Forelimb muscle (tissue), 1 donor: ENCODE data around the gene AKT1S1. TPM values are rescaled to one million over a fixed set of nuclear protein-coding genes. Genes with fewer than 3 reads are reported as not detected.

Source experiments
- DNase-seq: peaks from one replicate; pipeline ENCODE4 v3.0.0-alpha.2; 2013; ENCODE audit warnings: low read depth
- polyA plus RNA-seq: library from polyadenylated mRNA; unstranded; fragments of 120-200 nt; gene quantifications from one replicate; pipeline ENCODE4 v1.2.1, GENCODE V29; 2013; ENCODE audit not compliant: insufficient read length

Gene AKT1S1
- polyA plus RNA-seq, 1 donor, result 36.8 TPM

GRCh38 chr19:49883094-49883493 lies 5.9 kb upstream of the AKT1S1 start:
- no peak for DNase-seq

DNA sequence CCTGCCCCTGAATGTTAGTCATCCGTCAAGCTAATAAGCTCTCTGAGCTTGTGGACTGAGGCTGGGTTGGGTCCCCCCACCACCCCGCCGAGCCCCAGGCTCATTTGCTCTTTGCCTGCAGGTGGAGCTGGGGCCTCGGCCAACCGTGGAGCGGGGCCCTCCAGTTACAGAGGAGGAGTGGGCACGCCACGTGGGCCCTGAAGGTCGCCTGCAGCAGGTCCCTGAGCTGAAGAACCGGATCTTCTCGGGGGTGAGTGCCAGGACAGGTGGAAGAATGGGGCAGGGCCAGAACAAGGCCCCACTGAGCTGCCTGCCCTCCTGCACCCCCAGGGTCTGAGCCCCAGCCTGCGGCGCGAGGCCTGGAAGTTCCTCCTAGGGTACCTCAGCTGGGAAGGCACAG lies 5.5 kb upstream of the AKT1S1 start:
- DNase-seq, result no peak

- no peak for DNase-seq
Observed at GRCh38 chr19:49881672-49882394, 4.7 kb upstream of the AKT1S1 start.

GRCh38 chr19:49881186-49881585 lies 4.0 kb upstream of the AKT1S1 start:
- DNase-seq, result no peak

GRCh38 chr19:49880162-49880869 lies 3.2 kb upstream of the AKT1S1 start:
- no peak for DNase-seq

- DNase-seq, result no peak
Observed at GRCh38 chr19:49879243-49879963, 2.2 kb upstream of the AKT1S1 start.

DNA sequence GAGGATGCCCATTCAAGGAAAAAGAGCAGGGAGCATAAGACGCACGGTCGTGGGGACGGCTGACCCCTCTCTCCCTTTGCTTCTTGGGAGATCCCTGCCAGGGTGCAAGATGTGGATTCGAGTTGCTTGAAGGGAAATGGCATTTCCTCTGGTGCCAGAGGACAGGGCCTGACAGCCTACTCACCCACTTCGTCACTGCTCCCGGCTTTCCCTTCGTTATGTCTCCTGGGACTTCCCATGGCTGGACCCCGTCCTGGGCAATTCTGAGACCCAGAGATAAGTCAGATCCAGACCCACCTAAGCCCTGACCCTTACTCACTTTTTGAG lies 1.6 kb upstream of the AKT1S1 start:
- DNase-seq, result no peak

GRCh38 chr19:49877879-49878743 lies 956 bp upstream of the AKT1S1 start:
- DNase-seq, result peak; percentile 88

DNA sequence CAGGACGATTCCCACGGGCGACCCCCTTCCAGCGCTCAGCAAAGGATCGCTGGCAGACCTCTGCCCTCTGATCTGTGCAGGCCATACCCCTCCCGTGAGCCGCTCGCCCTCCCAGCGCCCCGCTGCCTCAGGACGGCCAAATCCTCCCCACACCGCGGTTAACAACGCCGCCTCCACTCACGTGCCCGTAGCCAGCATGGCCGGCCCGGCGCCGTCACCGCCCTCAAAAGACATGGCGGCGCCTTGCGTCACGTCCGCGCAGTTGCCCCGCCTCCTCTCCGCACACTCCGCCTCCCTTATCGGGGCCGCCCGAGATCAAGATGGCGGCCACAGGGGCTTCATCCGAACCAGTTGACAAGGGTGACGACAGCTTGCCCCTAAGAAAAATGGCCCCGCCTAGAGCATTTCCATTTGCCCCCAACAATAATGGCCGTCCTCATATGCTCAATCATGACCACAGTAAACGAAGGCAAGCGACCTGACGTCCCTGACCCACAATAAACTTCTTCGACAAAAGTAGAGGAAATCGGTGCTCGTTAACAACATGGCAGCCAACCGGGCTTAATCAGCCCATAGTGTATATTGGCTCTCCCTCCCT lies 634 bp downstream of the AKT1S1 start:
- peak; percentile 97 for DNase-seq

- DNase-seq, result no peak
Observed at GRCh38 chr19:49875857-49876421, 1.2 kb downstream of the AKT1S1 start.

DNA sequence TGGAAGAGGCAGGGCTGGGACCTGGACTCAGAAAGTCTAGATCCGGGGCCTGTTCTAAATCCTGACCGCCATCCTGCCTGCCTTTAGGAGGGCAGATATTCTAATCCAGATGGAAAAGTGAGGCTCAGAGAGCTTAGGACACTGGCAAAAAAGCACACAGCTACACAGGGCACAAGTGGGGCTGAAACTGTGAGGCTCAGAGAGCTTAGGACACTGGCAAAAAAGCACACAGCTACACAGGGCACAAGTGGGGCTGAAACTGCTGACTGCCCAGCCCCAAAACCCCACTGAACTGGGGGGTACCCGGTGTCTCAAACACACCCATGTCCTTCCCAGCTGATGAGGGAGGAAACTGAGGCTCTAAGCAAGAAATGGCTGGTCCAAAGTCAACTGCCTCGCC lies 2.0 kb downstream of the AKT1S1 start:
- no peak for DNase-seq

GRCh38 chr19:49874503-49875157 lies 2.5 kb downstream of the AKT1S1 start:
- DNase-seq, result no peak

DNA sequence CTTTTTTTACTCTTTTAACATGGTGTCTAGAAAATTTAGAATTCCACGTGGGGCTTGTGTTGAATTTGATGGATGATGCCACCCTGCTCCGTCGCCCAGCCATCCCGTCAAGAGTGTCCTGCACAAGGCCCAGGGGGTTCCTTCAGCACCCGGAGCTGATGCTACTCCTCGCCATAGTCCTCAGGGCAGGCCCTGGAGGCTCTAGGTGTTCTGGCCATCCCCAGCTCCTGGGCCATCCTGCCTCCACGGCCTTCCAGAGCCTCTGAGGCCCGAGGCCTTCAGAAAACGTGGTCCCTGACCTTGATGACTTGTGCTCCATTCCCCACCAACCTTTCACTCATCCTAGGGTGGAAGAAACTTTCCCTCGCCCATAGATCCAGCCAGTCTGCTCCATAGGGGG lies 3.3 kb downstream of the AKT1S1 start:
- DNase-seq, result no peak

DNA sequence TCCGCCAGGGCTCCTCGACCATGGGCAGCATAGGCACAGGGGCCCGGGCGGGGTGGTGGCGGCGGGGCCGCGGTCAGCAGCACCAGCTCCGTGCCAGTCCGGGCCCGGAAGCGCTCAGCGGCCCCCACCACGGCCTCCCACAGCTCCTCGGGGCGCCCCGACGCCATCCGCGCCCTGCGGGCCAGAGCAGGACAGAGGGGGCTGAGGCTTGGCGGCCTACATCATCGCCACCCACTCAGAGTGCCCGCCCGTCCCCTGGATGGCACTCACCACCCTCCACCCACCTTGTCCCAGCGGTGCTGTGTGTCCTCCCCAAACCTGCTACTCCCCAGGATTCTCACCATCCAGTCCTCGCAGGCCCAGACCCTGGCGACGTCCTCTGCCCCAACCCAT lies 4.0 kb downstream of the AKT1S1 start:
- no peak for DNase-seq

- no peak for DNase-seq
Observed at GRCh38 chr19:49872245-49873128, 4.7 kb downstream of the AKT1S1 start.

- DNase-seq, result no peak
Observed at GRCh38 chr19:49871349-49871985, 5.7 kb downstream of the AKT1S1 start.

DNA sequence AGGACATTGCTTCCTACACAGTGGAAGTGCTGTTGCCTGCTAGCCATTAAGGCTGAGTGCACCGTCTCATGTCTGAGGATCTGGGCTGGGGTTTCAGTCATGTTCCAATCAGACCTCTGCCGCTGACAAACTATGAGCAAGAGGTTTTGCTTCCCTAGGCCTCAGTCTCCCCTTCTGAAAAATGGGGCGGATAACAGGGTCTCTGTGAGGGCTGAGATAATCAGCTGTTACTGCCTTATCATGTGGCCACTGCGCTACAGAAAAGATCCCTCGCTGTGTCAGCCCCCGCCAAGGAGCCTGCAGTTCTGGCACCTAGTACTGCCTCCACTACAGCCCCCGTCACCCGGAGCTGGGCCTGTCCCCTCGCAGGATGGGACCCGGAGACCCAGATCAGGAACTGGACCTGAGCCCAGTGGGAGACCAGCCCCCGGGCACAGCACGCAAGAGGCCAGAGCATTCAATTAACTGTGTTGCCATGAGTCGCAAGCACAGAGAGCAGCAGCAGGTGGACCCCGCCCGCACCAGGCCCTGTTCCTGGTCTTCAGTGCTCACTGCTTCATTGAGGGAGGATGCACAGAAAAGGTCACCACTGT lies 6.8 kb downstream of the AKT1S1 start:
- DNase-seq, result no peak

GRCh38 chr19:49869484-49870308 lies 7.5 kb downstream of the AKT1S1 start:
- peak; percentile 100 for DNase-seq
